AG09319 (cell line): ENCODE results near the gene CTIF.

Source experiments
- DNase-seq: peaks from one replicate; pipeline ENCODE4 v3.0.0-alpha.2; 2010; ENCODE audit warnings: low read depth; ENCODE audit errors: extremely low read depth
- CTCF ChIP-seq: IDR thresholded peaks from 2 replicates; pipeline ENCODE4 v1.5.1; 2011; ENCODE audit warnings: low read depth, mild to moderate bottlenecking, inconsistent platforms, low read length, moderate library complexity

Gene CTIF

GRCh38 chr18:48781163-48781987 is 242.5 kb downstream of the CTIF start:
- no peak for TF ChIP-seq CTCF
- DNase-seq, result no peak

- no peak for DNase-seq
- TF ChIP-seq CTCF, result no peak
These were observed 243.1 kb downstream of the CTIF start for GRCh38 chr18:48781988-48782363.

- no peak for DNase-seq
- no peak for TF ChIP-seq CTCF
These were observed 243.6 kb downstream of the CTIF start for GRCh38 chr18:48782381-48782861.

- DNase-seq, result no peak
- TF ChIP-seq CTCF, result no peak
These were observed 245.0 kb downstream of the CTIF start for GRCh38 chr18:48783616-48784520.

- no peak for DNase-seq
- no peak for TF ChIP-seq CTCF
These were observed 245.8 kb downstream of the CTIF start for GRCh38 chr18:48784656-48785055.

GRCh38 chr18:48785091-48785614 is 246.3 kb downstream of the CTIF start:
- no peak for TF ChIP-seq CTCF
- DNase-seq, result no peak
